ENCODE measurements around the gene ARL6IP6.

DNA sequence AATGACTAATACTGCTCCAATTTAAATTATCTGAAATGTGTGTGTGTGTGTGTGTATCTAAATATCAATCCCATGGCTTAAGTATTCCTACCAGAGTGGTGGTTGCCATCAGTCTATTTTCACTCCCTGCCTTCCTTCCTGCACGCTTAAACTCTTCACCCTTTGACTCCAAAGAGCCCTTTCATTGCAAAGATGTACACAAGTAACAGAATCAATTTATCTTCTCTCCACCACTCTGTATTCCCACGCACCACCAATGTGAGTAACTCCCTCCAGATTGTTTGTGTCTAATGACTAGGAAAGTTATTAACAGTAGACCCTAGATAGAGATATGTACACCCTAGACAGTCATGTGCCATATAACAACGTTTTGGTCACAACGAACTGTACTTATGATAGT, 42.8 kb downstream of the ARL6IP6 start:
- TF ChIP-seq KLF16 (tag by site-specific recombination; IDR thresholded peaks at IDR 0.05) (no peak), SCRT2 (tag by site-specific recombination; IDR thresholded peaks at IDR 0.05) (no peak), ZBTB8A (tag by site-specific recombination; IDR thresholded peaks at IDR 0.05) (no peak), HOXA7 (CRISPR knock-in tag; IDR thresholded peaks at IDR 0.05; ENCODE audit: borderline replicate concordance) (no peak), MYNN (tag by site-specific recombination; IDR thresholded peaks at IDR 0.05; ENCODE audit: borderline replicate concordance) (no peak), ZNF510 (tag by site-specific recombination; IDR thresholded peaks at IDR 0.05; ENCODE audit: insufficient replicate concordance) (no peak), KLF10 (tag by site-specific recombination; IDR thresholded peaks at IDR 0.05) (no peak), YY1 (tag by site-specific recombination; IDR thresholded peaks at IDR 0.05) (no peak), ZNF24 (tag by site-specific recombination; IDR thresholded peaks at IDR 0.05) (no peak), ZNF423 (tag by site-specific recombination; IDR thresholded peaks at IDR 0.05) (no peak)
- TF ChIP-seq, protein P1, sequence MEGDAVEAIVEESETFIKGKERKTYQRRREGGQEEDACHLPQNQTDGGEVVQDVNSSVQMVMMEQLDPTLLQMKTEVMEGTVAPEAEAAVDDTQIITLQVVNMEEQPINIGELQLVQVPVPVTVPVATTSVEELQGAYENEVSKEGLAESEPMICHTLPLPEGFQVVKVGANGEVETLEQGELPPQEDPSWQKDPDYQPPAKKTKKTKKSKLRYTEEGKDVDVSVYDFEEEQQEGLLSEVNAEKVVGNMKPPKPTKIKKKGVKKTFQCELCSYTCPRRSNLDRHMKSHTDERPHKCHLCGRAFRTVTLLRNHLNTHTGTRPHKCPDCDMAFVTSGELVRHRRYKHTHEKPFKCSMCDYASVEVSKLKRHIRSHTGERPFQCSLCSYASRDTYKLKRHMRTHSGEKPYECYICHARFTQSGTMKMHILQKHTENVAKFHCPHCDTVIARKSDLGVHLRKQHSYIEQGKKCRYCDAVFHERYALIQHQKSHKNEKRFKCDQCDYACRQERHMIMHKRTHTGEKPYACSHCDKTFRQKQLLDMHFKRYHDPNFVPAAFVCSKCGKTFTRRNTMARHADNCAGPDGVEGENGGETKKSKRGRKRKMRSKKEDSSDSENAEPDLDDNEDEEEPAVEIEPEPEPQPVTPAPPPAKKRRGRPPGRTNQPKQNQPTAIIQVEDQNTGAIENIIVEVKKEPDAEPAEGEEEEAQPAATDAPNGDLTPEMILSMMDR (tag by site-specific recombination; IDR thresholded peaks at IDR 0.05): no peak
- TF ChIP-seq, protein P2, sequence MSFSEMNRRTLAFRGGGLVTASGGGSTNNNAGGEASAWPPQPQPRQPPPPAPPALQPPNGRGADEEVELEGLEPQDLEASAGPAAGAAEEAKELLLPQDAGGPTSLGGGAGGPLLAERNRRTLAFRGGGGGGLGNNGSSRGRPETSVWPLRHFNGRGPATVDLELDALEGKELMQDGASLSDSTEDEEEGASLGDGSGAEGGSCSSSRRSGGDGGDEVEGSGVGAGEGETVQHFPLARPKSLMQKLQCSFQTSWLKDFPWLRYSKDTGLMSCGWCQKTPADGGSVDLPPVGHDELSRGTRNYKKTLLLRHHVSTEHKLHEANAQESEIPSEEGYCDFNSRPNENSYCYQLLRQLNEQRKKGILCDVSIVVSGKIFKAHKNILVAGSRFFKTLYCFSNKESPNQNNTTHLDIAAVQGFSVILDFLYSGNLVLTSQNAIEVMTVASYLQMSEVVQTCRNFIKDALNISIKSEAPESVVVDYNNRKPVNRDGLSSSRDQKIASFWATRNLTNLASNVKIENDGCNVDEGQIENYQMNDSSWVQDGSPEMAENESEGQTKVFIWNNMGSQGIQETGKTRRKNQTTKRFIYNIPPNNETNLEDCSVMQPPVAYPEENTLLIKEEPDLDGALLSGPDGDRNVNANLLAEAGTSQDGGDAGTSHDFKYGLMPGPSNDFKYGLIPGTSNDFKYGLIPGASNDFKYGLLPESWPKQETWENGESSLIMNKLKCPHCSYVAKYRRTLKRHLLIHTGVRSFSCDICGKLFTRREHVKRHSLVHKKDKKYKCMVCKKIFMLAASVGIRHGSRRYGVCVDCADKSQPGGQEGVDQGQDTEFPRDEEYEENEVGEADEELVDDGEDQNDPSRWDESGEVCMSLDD (tag by site-specific recombination; IDR thresholded peaks at IDR 0.05): no peak
